IMR-90 (cell line): ENCODE results near the gene GZF1. TPM values are rescaled to one million over a fixed set of nuclear protein-coding genes. Genes with fewer than 3 reads are reported as not detected.

Source experiments
- ATAC-seq: fragments of 200-7000 bp; cut with Tn5 transposase; 2 replicates; pipeline ENCODE4 v1.9.1; 2020; ENCODE audit warnings: low read depth, mild to moderate bottlenecking, moderate library complexity
- BruUV-seq: library from RNA; stranded (reverse); fragments of 400-500 nt; replicated peaks from 2 replicates; lab custom pipeline; 2021; lab: Mats Ljungman, UMichigan
- CTCF ChIA-PET: fragments of 300-600 bp; formaldehyde crosslinking; extraction: SDS; loops from one replicate; lab custom pipeline; 2021; ENCODE audit warnings: antibody characterized with exemption; lab: Yijun Ruan, JAX
- POLR2A ChIA-PET: fragments of 300-600 bp; sonication (Branson Sonifier 250); formaldehyde crosslinking; loops from one replicate; lab custom pipeline; 2022; ENCODE audit warnings: antibody characterized with exemption; ENCODE audit not compliant: unreplicated experiment; lab: Charles Lee
- DNase-seq: peaks from one replicate; pipeline ENCODE4 v3.0.0; 2013
- H2AFZ ChIP-seq: replicated peaks from 2 replicates; pipeline ENCODE3; 2013; ENCODE audit warnings: low read length, mild to moderate bottlenecking; ENCODE audit not compliant: poor library complexity
- H2AK5ac ChIP-seq: 2 replicates; pipeline ENCODE4 v1.6.1; 2013; ENCODE audit warnings: low read depth, low read length, inconsistent platforms
- H2AK9ac ChIP-seq: replicated peaks from 2 replicates; pipeline ENCODE3; 2013; ENCODE audit warnings: mild to moderate bottlenecking, low read depth, low read length, moderate library complexity; ENCODE audit not compliant: poor library complexity
- H2BK120ac ChIP-seq: 2 replicates; pipeline ENCODE4 v1.6.1; 2013; ENCODE audit warnings: low read depth, low read length, inconsistent platforms
- H2BK15ac ChIP-seq: 3 replicates; pipeline ENCODE4 v1.6.1; 2013; ENCODE audit warnings: low read depth, low read length, inconsistent platforms
- H2BK20ac ChIP-seq: 2 replicates; pipeline ENCODE4 v1.6.1; 2013; ENCODE audit warnings: low read depth, mild to moderate bottlenecking, inconsistent platforms, low read length, moderate library complexity
- H2BK5ac ChIP-seq: 2 replicates; pipeline ENCODE4 v1.6.1; 2013; ENCODE audit warnings: mild to moderate bottlenecking, low read depth, low read length, inconsistent platforms; ENCODE audit not compliant: poor library complexity, severe bottlenecking
- H3K14ac ChIP-seq: replicated peaks from 2 replicates; pipeline ENCODE4 v1.6.1; 2013; ENCODE audit warnings: low read depth, low read length, inconsistent platforms
- H3K18ac ChIP-seq: 2 replicates; pipeline ENCODE4 v1.6.1; 2013; ENCODE audit warnings: low read depth, low read length, control low read depth
- H3K23ac ChIP-seq: 2 replicates; pipeline ENCODE4 v1.6.1; 2013; ENCODE audit warnings: low read depth, low read length, inconsistent platforms
- H3K27ac ChIP-seq: 2 replicates; pipeline ENCODE4 v1.5.1; 2013; ENCODE audit warnings: mild to moderate bottlenecking, control low read depth, low read length; ENCODE audit not compliant: insufficient read depth
- H3K27me3 ChIP-seq: 2 replicates; pipeline ENCODE4 v1.6.1; 2013; ENCODE audit warnings: low read length; ENCODE audit not compliant: control insufficient read depth, insufficient read depth
- H3K36me3 ChIP-seq: 2 replicates; pipeline ENCODE4 v1.6.1; 2013; ENCODE audit warnings: low read length, mixed read lengths; ENCODE audit not compliant: control insufficient read depth, insufficient read depth
- H3K4ac ChIP-seq: 2 replicates; pipeline ENCODE4 v1.6.1; 2013; ENCODE audit warnings: low read depth, low read length, inconsistent platforms
- H3K4me1 ChIP-seq: 2 replicates; pipeline ENCODE4 v1.6.1; 2013; ENCODE audit warnings: low read length, mixed read lengths; ENCODE audit not compliant: control insufficient read depth, insufficient read depth
- H3K4me2 ChIP-seq: 2 replicates; pipeline ENCODE4 v1.6.1; 2013; ENCODE audit warnings: low read depth, mild to moderate bottlenecking, control low read depth, low read length, moderate library complexity
- H3K4me3 ChIP-seq: 2 replicates; pipeline ENCODE4 v1.5.1; 2013; ENCODE audit warnings: low read depth, mild to moderate bottlenecking, control low read depth, low read length, moderate library complexity; ENCODE audit not compliant: insufficient read depth
- H3K56ac ChIP-seq: 2 replicates; pipeline ENCODE4 v1.6.1; 2013; ENCODE audit warnings: low read length, inconsistent platforms; ENCODE audit not compliant: insufficient read depth; ENCODE audit errors: extremely low read depth
- H3K79me1 ChIP-seq, 2 experiments: 2 replicates each; pipeline ENCODE4 v1.6.1; 2013; ENCODE audit warnings: low read length in 2 of 2, inconsistent platforms in 1 of 2, low read depth in 1 of 2
- H3K9ac ChIP-seq: 2 replicates; pipeline ENCODE4 v1.6.1; 2013; ENCODE audit warnings: low read depth, low read length, control low read depth
- H3K9me1 ChIP-seq: 2 replicates; pipeline ENCODE4 v1.6.1; 2013; ENCODE audit warnings: low read length, inconsistent platforms; ENCODE audit not compliant: insufficient read depth
- H3K9me3 ChIP-seq: 2 replicates; pipeline ENCODE4 v1.6.1; 2013; ENCODE audit warnings: low read length; ENCODE audit not compliant: control insufficient read depth, insufficient read depth
- H4K20me1 ChIP-seq: 2 replicates; pipeline ENCODE4 v1.6.1; 2013; ENCODE audit warnings: low read length, inconsistent platforms; ENCODE audit not compliant: insufficient read depth
- H4K5ac ChIP-seq: 2 replicates; pipeline ENCODE4 v1.6.1; 2013; ENCODE audit warnings: mild to moderate bottlenecking, low read depth, low read length, control low read depth
- H4K8ac ChIP-seq, 2 experiments: 2 replicates each; pipeline ENCODE4 v1.6.1; 2013; ENCODE audit warnings: low read depth in 2 of 2, low read length in 2 of 2, control low read depth in 1 of 2, inconsistent platforms in 1 of 2
- H4K91ac ChIP-seq: 2 replicates; pipeline ENCODE4 v1.6.1; 2013; ENCODE audit warnings: low read depth, low read length, inconsistent platforms; ENCODE audit not compliant: insufficient read depth
- WGBS, 2 experiments: methylation state at CpG; one replicate each; pipeline versions ENCODE4 v1.1.5 to v1.1.7; 2013; ENCODE audit warnings: missing lambda C conversion rate in 2 of 2; ENCODE audit not compliant: insufficient read length in 1 of 2; ENCODE audit errors: extremely low coverage in 2 of 2; 5-methylcytosine and 5-hydroxymethylcytosine counted together
- dilution Hi-C: fragments of 300-500 bp; cut with HindIII; formaldehyde crosslinking; loops from one replicate; pipeline ENCODE4 v1.14.3; 2018; ENCODE audit warnings: low sequenced_read_pairs; ENCODE audit not compliant: unreplicated experiment
- in situ Hi-C: fragments of 300-500 bp; cut with MboI; formaldehyde crosslinking; loops from 3 replicates; pipeline ENCODE4 v1.14.3; 2019; ENCODE audit warnings: low sequenced_read_pairs, inconsistent platforms, mixed read lengths
- intact Hi-C: fragments of 100-400 bp; cut with micrococcal nuclease; formaldehyde crosslinking; loops from 2 replicates; pipeline ENCODE4 v1.10.0; 2022
- polyA plus RNA-seq, 3 experiments: library from polyadenylated mRNA; depleted of rRNA; stranded (reverse); fragments of >200 nt; gene quantifications; 2 replicates each; pipeline ENCODE4 v1.2.3, GENCODE V29; 2012; ENCODE audit warnings: low replicate concordance in 1 of 3
- total RNA-seq: library from RNA; depleted of rRNA; stranded (reverse); fragments of >200 nt; gene quantifications from 2 replicates; pipeline ENCODE4 v1.2.3, GENCODE V29; 2012
- TF ChIP-seq, protein P1 (sequence below): fragments of 150-350 bp; IDR thresholded peaks from 2 replicates; pipeline ENCODE4 v1.6.1; 2016; ENCODE audit warnings: low read depth, mild to moderate bottlenecking, low read length, moderate library complexity, borderline replicate concordance

Gene GZF1
- total and polyA plus RNA-seq, 2 of the 4 experiments (the other 2 are of a cell fraction), result 23.7 to 24.7 TPM

DNA sequence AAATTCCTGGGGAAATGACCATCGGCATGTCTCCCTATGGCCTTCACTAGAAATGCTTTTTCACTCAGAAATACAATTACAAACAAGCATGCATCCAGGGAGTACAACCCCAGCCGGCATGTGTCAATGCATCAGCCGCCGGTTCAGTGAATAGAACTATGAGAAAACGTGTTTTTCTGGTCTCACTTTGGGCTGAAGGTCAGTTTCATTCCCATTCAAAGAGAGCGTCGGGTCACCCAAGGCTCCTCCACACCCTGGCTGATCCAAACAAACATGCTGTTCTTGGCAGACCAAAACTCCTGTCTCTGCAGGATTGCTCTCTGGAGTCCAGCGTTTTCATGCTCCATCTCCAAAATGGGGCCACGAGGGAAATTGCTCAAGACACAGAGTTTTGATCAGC, 46.9 kb upstream of the GZF1 start:
- DNase-seq (no peak), ATAC-seq (no peak)
- no peaks in the 10 kb centered on the region for H3K9me3 ChIP-seq
- no peak overlapping the region for H3K4ac ChIP-seq
- H3K14ac ChIP-seq, result no peak overlapping the region
- WGBS, 2 experiments, result no CpG with 5 or more reads among the region's 9 CpGs
- H2BK120ac ChIP-seq, result no peak overlapping the region
- no peak overlapping the region for H2BK20ac ChIP-seq
- no peak overlapping the region for H3K9ac ChIP-seq
- H3K18ac ChIP-seq, result no peak overlapping the region
- H3K9me1 ChIP-seq, result no peaks in the 10 kb centered on the region
- peaks cover 8% of the 10 kb centered on the region for H3K27me3 ChIP-seq
- ChIA-PET CTCF (no interaction called here), POLR2A (no interaction called here)
- no peaks in the 10 kb centered on the region for H3K4me1 ChIP-seq
- TF ChIP-seq, protein P1, sequence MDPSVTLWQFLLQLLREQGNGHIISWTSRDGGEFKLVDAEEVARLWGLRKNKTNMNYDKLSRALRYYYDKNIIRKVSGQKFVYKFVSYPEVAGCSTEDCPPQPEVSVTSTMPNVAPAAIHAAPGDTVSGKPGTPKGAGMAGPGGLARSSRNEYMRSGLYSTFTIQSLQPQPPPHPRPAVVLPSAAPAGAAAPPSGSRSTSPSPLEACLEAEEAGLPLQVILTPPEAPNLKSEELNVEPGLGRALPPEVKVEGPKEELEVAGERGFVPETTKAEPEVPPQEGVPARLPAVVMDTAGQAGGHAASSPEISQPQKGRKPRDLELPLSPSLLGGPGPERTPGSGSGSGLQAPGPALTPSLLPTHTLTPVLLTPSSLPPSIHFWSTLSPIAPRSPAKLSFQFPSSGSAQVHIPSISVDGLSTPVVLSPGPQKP, result no peak
- dilution Hi-C loops (no loop called here), intact Hi-C loops (no loop called here), in situ Hi-C loops (no loop called here)
- H3K4me3 ChIP-seq, result no peak overlapping the region
- H3K79me1 ChIP-seq, result no peaks in the 10 kb centered on the region
- H3K23ac ChIP-seq, result no peak overlapping the region
- no peak overlapping the region for H2AK9ac ChIP-seq
- no TSS peak for BruUV-seq
- H4K5ac ChIP-seq, result no peak overlapping the region
- H3K4me2 ChIP-seq, result no peak overlapping the region
- no peak overlapping the region for H2BK15ac ChIP-seq
- H2AFZ ChIP-seq, result no peak overlapping the region
- H3K27ac ChIP-seq, result no peak overlapping the region
- H4K91ac ChIP-seq, result no peak overlapping the region
- H2AK5ac ChIP-seq, result no peak overlapping the region
- H4K20me1 ChIP-seq, result no peaks in the 10 kb centered on the region
- H3K36me3 ChIP-seq, result no peaks in the 10 kb centered on the region
- no peak overlapping the region for H4K8ac ChIP-seq
- no peak overlapping the region for H3K56ac ChIP-seq
- H2BK5ac ChIP-seq, result no peak overlapping the region
